HG03045 (cell line): Measurements from ENCODE around the gene ELFN1.

ENCODE experiments used
- ATAC-seq: cut with Tn5 transposase; IDR thresholded peaks from one replicate; pipeline ENCODE4 v1.9.1; 2021; ENCODE audit warnings: mild to moderate bottlenecking, moderate library complexity; ENCODE audit not compliant: unreplicated experiment

The ELFN1 gene

GRCh38 chr7:1723254-1723653, 53.2 kb downstream of the ELFN1 start:
- ATAC-seq: no peak

- no peak for ATAC-seq
These were observed 54.2 kb downstream of the ELFN1 start for GRCh38 chr7:1724118-1724910.

- no peak for ATAC-seq
These were observed 55.2 kb downstream of the ELFN1 start for GRCh38 chr7:1725199-1725690.

- ATAC-seq: no peak
These were observed 55.9 kb downstream of the ELFN1 start for GRCh38 chr7:1725766-1726630.

- no peak for ATAC-seq
These were observed 57.0 kb downstream of the ELFN1 start for GRCh38 chr7:1727079-1727478.

- ATAC-seq: no peak
These were observed 57.9 kb downstream of the ELFN1 start for GRCh38 chr7:1727812-1728570.

- no peak for ATAC-seq
These were observed 59.1 kb downstream of the ELFN1 start for GRCh38 chr7:1729183-1729582.

- ATAC-seq: no peak
These were observed 59.7 kb downstream of the ELFN1 start for GRCh38 chr7:1729773-1730172.

- ATAC-seq: no peak
These were observed 62.0 kb downstream of the ELFN1 start for GRCh38 chr7:1732072-1732471.

GRCh38 chr7:1732645-1733044, 62.6 kb downstream of the ELFN1 start:
- ATAC-seq: no peak

- no peak for ATAC-seq
These were observed 63.3 kb downstream of the ELFN1 start for GRCh38 chr7:1733206-1733907.

- no peak for ATAC-seq
These were observed 64.0 kb downstream of the ELFN1 start for GRCh38 chr7:1733908-1734730.

GRCh38 chr7:1735262-1735661, 65.2 kb downstream of the ELFN1 start:
- ATAC-seq: no peak

GRCh38 chr7:1735806-1736483, 65.9 kb downstream of the ELFN1 start:
- ATAC-seq: no peak

- ATAC-seq: no peak
These were observed 66.4 kb downstream of the ELFN1 start for GRCh38 chr7:1736484-1736817.

- ATAC-seq: no peak
These were observed 66.8 kb downstream of the ELFN1 start for GRCh38 chr7:1736830-1737229.

GRCh38 chr7:1737523-1737922, 67.4 kb downstream of the ELFN1 start:
- ATAC-seq: no peak

GRCh38 chr7:1737956-1738355, 67.9 kb downstream of the ELFN1 start:
- no peak for ATAC-seq

GRCh38 chr7:1738511-1738910, 68.4 kb downstream of the ELFN1 start:
- ATAC-seq: no peak
